Adipose tissue (tissue), 3 donors: ENCODE measurements around the gene FAAP24. TPM values are rescaled to one million over a fixed set of nuclear protein-coding genes. Genes with fewer than 3 reads are reported as not detected.
"Not testable (repeated sequence)": the region's sequence is repeated elsewhere in the genome, so short reads cannot be mapped to it uniquely, and the experiment has no call there.

Source experiments
- H3K27ac ChIP-seq: one replicate; pipeline ENCODE4 v1.5.1; 2013; ENCODE audit warnings: low read depth, low read length
- WGBS, 3 donors: extraction: QIAGEN DNeasy Blood & Tissue Kit; methylation state at CpG; one replicate each; pipeline ENCODE4 v1.1.7; 2013; 5-methylcytosine and 5-hydroxymethylcytosine counted together
- polyA plus RNA-seq, 3 donors: library from polyadenylated mRNA; stranded (reverse); fragments of 200-250 nt; gene quantifications; one replicate each; pipeline ENCODE4 v1.2.3, GENCODE V29; 2013
- donor health status: healthy with polysubstance abuse.
- donor health status: Bipolar disorder and iron deficiency.
- donor health status: healthy.

FAAP24 gene
- polyA plus RNA-seq, 3 donors = 0.79 to 2.6 (median 1.4) TPM

- 86 to 92% (median 88%) methylated on average over 14 to 17 of the region's 17 CpGs for WGBS, 3 donors
- H3K27ac ChIP-seq = not testable (repeated sequence)
These were observed 23.9 kb downstream of the FAAP24 start for GRCh38 chr19:32995966-32996365.

- WGBS, 3 donors = 63 to 71% (median 68%) methylated on average over 7 of the region's 7 CpGs
These were observed 25.0 kb downstream of the FAAP24 start for GRCh38 chr19:32997061-32997464.

GRCh38 chr19:32997716-32998355 is 25.8 kb downstream of the FAAP24 start:
- no peak overlapping the region for H3K27ac ChIP-seq
- WGBS, 3 donors = 87 to 92% (median 92%) methylated on average over 14 of the region's 14 CpGs

More at GRCh38 chr19:32997061-32997464, 25.0 kb downstream of the FAAP24 start:
- H3K27ac ChIP-seq = not testable (repeated sequence)

- WGBS, 3 donors = 57 to 75% (median 70%) methylated on average over 3 of the region's 3 CpGs
These were observed 26.7 kb downstream of the FAAP24 start for GRCh38 chr19:32998722-32999121.

GRCh38 chr19:33000510-33000909 is 28.5 kb downstream of the FAAP24 start:
- WGBS, 3 donors = 70 to 86% (median 85%) methylated on average over 8 of the region's 8 CpGs
- H3K27ac ChIP-seq = no peak overlapping the region

More at GRCh38 chr19:32998722-32999121, 26.7 kb downstream of the FAAP24 start:
- no peak overlapping the region for H3K27ac ChIP-seq

GRCh38 chr19:33000910-33001309 is 28.9 kb downstream of the FAAP24 start:
- 86 to 91% (median 91%) methylated on average over 4 of the region's 4 CpGs for WGBS, 3 donors

GRCh38 chr19:33002126-33002865 is 30.3 kb downstream of the FAAP24 start:
- H3K27ac ChIP-seq = not testable (repeated sequence)
- 74 to 79% (median 79%) methylated on average over 15 of the region's 15 CpGs for WGBS, 3 donors

More at GRCh38 chr19:33000910-33001309, 28.9 kb downstream of the FAAP24 start:
- no peak overlapping the region for H3K27ac ChIP-seq

- WGBS, 3 donors = 64 to 86% (median 73%) methylated on average over 6 of the region's 6 CpGs
These were observed 31.5 kb downstream of the FAAP24 start for GRCh38 chr19:33003424-33004024.

GRCh38 chr19:33005440-33005839 is 33.4 kb downstream of the FAAP24 start:
- WGBS, 3 donors = 46 to 79% (median 78%) methylated on average over 5 of the region's 5 CpGs
- no peak overlapping the region for H3K27ac ChIP-seq

More at GRCh38 chr19:33003424-33004024, 31.5 kb downstream of the FAAP24 start:
- not testable (repeated sequence) for H3K27ac ChIP-seq

- H3K27ac ChIP-seq = no peak overlapping the region
- WGBS, 3 donors = 91 to 97% (median 96%) methylated on average over 4 of the region's 4 CpGs
These were observed 36.7 kb downstream of the FAAP24 start for GRCh38 chr19:33008738-33009137.

- WGBS, 3 donors = 83 to 97% (median 84%) methylated on average over 4 of the region's 4 CpGs
These were observed 38.8 kb downstream of the FAAP24 start for GRCh38 chr19:33010891-33011290.

GRCh38 chr19:33022472-33023116 is 50.6 kb downstream of the FAAP24 start:
- H3K27ac ChIP-seq = no peak overlapping the region
- 53 to 63% (median 55%) methylated on average over 9 to 11 of the region's 11 CpGs for WGBS, 3 donors

More at GRCh38 chr19:33010891-33011290, 38.8 kb downstream of the FAAP24 start:
- not testable (repeated sequence) for H3K27ac ChIP-seq

GRCh38 chr19:33024398-33024797 is 52.4 kb downstream of the FAAP24 start:
- H3K27ac ChIP-seq = no peak overlapping the region
- 84 to 89% (median 85%) methylated on average over 8 of the region's 8 CpGs for WGBS, 3 donors

GRCh38 chr19:33025468-33026238 is 53.6 kb downstream of the FAAP24 start:
- not testable (repeated sequence) for H3K27ac ChIP-seq
- WGBS, 3 donors = 74 to 94% (median 85%) methylated on average over 11 to 12 of the region's 12 CpGs

GRCh38 chr19:33026602-33027001 is 54.6 kb downstream of the FAAP24 start:
- H3K27ac ChIP-seq = not testable (repeated sequence)
- 91 to 95% (median 92%) methylated on average over 5 of the region's 5 CpGs for WGBS, 3 donors
